ENCODE data around the gene ATG13.

DNA sequence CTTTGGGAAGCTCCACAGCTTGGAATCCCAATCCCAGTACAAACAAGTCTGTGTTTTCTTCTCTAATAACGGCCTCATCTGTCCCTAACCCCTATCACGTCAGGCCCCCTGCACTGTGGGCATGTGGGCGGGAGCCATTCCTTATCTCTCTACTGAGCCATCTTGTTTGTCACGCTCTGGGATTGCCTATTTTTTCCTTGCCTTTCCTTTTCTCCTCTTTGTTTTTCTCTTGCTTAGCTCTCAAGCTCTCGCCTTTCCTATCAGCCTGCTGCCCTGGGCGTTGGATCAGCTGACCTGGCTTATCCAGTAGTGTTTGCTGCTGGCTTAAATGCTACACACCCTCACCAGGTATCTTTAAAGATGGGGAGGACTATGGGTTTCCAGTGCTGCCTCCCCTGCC, 47.3 kb downstream of the ATG13 start:
- TF ChIP-seq, protein P1, sequence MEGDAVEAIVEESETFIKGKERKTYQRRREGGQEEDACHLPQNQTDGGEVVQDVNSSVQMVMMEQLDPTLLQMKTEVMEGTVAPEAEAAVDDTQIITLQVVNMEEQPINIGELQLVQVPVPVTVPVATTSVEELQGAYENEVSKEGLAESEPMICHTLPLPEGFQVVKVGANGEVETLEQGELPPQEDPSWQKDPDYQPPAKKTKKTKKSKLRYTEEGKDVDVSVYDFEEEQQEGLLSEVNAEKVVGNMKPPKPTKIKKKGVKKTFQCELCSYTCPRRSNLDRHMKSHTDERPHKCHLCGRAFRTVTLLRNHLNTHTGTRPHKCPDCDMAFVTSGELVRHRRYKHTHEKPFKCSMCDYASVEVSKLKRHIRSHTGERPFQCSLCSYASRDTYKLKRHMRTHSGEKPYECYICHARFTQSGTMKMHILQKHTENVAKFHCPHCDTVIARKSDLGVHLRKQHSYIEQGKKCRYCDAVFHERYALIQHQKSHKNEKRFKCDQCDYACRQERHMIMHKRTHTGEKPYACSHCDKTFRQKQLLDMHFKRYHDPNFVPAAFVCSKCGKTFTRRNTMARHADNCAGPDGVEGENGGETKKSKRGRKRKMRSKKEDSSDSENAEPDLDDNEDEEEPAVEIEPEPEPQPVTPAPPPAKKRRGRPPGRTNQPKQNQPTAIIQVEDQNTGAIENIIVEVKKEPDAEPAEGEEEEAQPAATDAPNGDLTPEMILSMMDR (IDR thresholded peaks at IDR 0.05): no peak
- no peak for TF ChIP-seq POLR2A (IDR thresholded peaks at IDR 0.05)
- TF ChIP-seq POLR2AphosphoS5 (IDR thresholded peaks at IDR 0.05): no peak
